ENCODE results near the gene MYO16. TPM values are rescaled to one million over a fixed set of nuclear protein-coding genes. Genes with fewer than 3 reads are reported as not detected.

The MYO16 gene
- polyA plus RNA-seq, 2 of the 4 experiments (the other 2 are of a cell fraction) = 0.03 to 0.06 TPM

GRCh38 chr13:109200556-109200955 lies 571.1 kb downstream of the MYO16 start:
- DNase-seq (ENCODE audit: low read depth in 1 of 2, low spot score in 1 of 2) (no peak), FAIRE-seq (no peak), ATAC-seq (no peak)
- ChIA-PET POLR2A (no interaction called here), CTCF (no interaction called here)
- TF ChIP-seq NPAS2 (CRISPR knock-in tag; IDR thresholded peaks at IDR 0.05; ENCODE audit: borderline replicate concordance) (no peak), REST (IDR thresholded peaks at IDR 0.05) (no peak), JUN (IDR thresholded peaks at IDR 0.05) (no peak), FOXS1 (CRISPR knock-in tag; IDR thresholded peaks at IDR 0.05) (no peak), E2F6 (IDR thresholded peaks at IDR 0.05; ENCODE audit: borderline replicate concordance, low read depth) (no peak), HOXA7 (CRISPR knock-in tag; IDR thresholded peaks at IDR 0.05) (no peak), CBX2 (IDR thresholded peaks at IDR 0.05; ENCODE audit: borderline replicate concordance, low read depth) (no peak), PHF8 (IDR thresholded peaks at IDR 0.05; ENCODE audit: borderline replicate concordance, low read depth) (no peak), BHLHE40 (IDR thresholded peaks at IDR 0.05; ENCODE audit: low read depth, low read length) (no peak), CEBPB (IDR thresholded peaks at IDR 0.05) (no peak), EHF (CRISPR knock-in tag; IDR thresholded peaks at IDR 0.05) (no peak), CBX8 (IDR thresholded peaks at IDR 0.05) (no peak), MAX (IDR thresholded peaks at IDR 0.05) (no peak), PBX3 (IDR thresholded peaks at IDR 0.05) (no peak), HOXB5 (CRISPR knock-in tag; IDR thresholded peaks at IDR 0.05) (no peak)
- no peak overlapping the region for H3K4me2 ChIP-seq
- WGBS (ENCODE audit: missing lambda C conversion rate) = 56% methylated on average over 1 of the region's 1 CpG
- peaks cover 21% of the 10 kb centered on the region for H3K4me1 ChIP-seq
- H3K9me3 ChIP-seq = no peaks in the 10 kb centered on the region
- H3K4me3 ChIP-seq = no peak overlapping the region
- H3K27ac ChIP-seq = no peak overlapping the region; a peak in 1 of 6 replicates

- H3K4me1 ChIP-seq = peaks cover 25% of the 10 kb centered on the region
- ChIA-PET CTCF (interaction anchor here (1.2 kb wide), 1 partner anchor 12 kb away, joined by 3 read pairs; no protein-coding TSS in a partner anchor), POLR2A (no interaction called here)
- DNase-seq (ENCODE audit: low read depth in 1 of 2, low spot score in 1 of 2) (no peak), ATAC-seq (no peak), FAIRE-seq (no peak)
- TF ChIP-seq MAX (IDR thresholded peaks at IDR 0.05) (no peak), HMGXB4 (CRISPR knock-in tag; IDR thresholded peaks at IDR 0.05; ENCODE audit: borderline replicate concordance) (no peak), SMC3 (IDR thresholded peaks at IDR 0.05) (no peak), HDAC2 (IDR thresholded peaks at IDR 0.05) (no peak), POLR2A (IDR thresholded peaks at IDR 0.05; ENCODE audit: low read length) (no peak), KDM5A (IDR thresholded peaks at IDR 0.05) (no peak), ZC3H11A (IDR thresholded peaks at IDR 0.05) (no peak), HOXB13 (CRISPR knock-in tag; IDR thresholded peaks at IDR 0.05; ENCODE audit: low read depth) (no peak), SREBF2 (IDR thresholded peaks at IDR 0.05) (no peak), FOSB (CRISPR knock-in tag; IDR thresholded peaks at IDR 0.05) (no peak)
- WGBS (ENCODE audit: missing lambda C conversion rate) = 91% methylated on average over 3 of the region's 3 CpGs
- no peak overlapping the region for H3K4me2 ChIP-seq
- no peaks in the 10 kb centered on the region for H3K9me3 ChIP-seq
- H3K4me3 ChIP-seq = no peak overlapping the region
- 0 out of 6 replicates have a peak overlapping the region, but pooled peaks of 1 of the 2 experiments have one; percentile 14 for H3K27ac ChIP-seq
Measured at GRCh38 chr13:109203587-109203986, 574.2 kb downstream of the MYO16 start.
